GM12878 (cell line): Measurements from ENCODE around the gene IFNGR2. TPM values are rescaled to one million over a fixed set of nuclear protein-coding genes. Genes with fewer than 3 reads are reported as not detected.

ENCODE experiments used
- ATAC-seq: fragments of 200-7000 bp; cut with Tn5 transposase; 3 replicates; pipeline ENCODE4 v1.9.1; 2020; ENCODE audit warnings: mild to moderate bottlenecking, moderate library complexity
- BruUV-seq: library from RNA; stranded (reverse); fragments of 400-500 nt; replicated peaks from 2 replicates; lab custom pipeline; 2021; lab: Mats Ljungman, UMichigan
- CTCF ChIA-PET: fragments of 300-600 bp; sonication (Branson Sonifier 250); formaldehyde crosslinking; extraction: SDS; loops from one replicate; lab custom pipeline; 2021; ENCODE audit warnings: inconsistent platforms; lab: Yijun Ruan, JAX
- POLR2A ChIA-PET: fragments of 350-600 bp; formaldehyde crosslinking; extraction: SDS; loops from one replicate; lab custom pipeline; 2021; ENCODE audit warnings: inconsistent platforms; lab: Charles Lee
- RAD21 ChIA-PET: fragments of 300-600 bp; sonication (Branson Sonifier 250); formaldehyde crosslinking; loops from one replicate; lab custom pipeline; 2023; ENCODE audit warnings: antibody characterized with exemption; ENCODE audit not compliant: unreplicated experiment; lab: Charles Lee
- SMC1A ChIA-PET: fragments of 300-600 bp; sonication (Branson Sonifier 250); formaldehyde crosslinking; loops from one replicate; lab custom pipeline; 2023; ENCODE audit not compliant: unreplicated experiment, uncharacterized antibody; lab: Charles Lee
- DNase-seq: peaks from one replicate; pipeline ENCODE4 v3.0.0-alpha.2; 2011; ENCODE audit warnings: low read depth, low spot score
- FAIRE-seq: peaks from 3 replicates; lab custom pipeline; 2011; peaks lifted over from hg19 to GRCh38; lab: Jason Lieb, UNC
- H2AFZ ChIP-seq: 2 replicates; pipeline ENCODE4 v1.6.0; 2011; ENCODE audit warnings: low read depth, low read length, control low read depth; ENCODE audit not compliant: control insufficient read depth
- H3K27ac ChIP-seq: 2 replicates; pipeline ENCODE4 v1.5.1; 2011; ENCODE audit warnings: control low read depth; ENCODE audit not compliant: control insufficient read depth, insufficient read depth
- H3K27me3 ChIP-seq, 2 experiments: replicated peaks in 1 of 2; 2 replicates each; pipeline versions ENCODE4 v1.6.0 to v1.6.1; 2011; ENCODE audit warnings: low read length in 1 of 2; ENCODE audit not compliant: control insufficient read depth in 2 of 2, insufficient read depth in 2 of 2
- H3K36me3 ChIP-seq, 2 experiments: 2 replicates each; pipeline ENCODE4 v1.5.1; 2011; ENCODE audit warnings: low read length in 1 of 2; ENCODE audit not compliant: control insufficient read depth in 2 of 2, insufficient read depth in 2 of 2
- H3K4me1 ChIP-seq: 2 replicates; pipeline ENCODE4 v1.6.1; 2011; ENCODE audit warnings: mild to moderate bottlenecking, low read length, moderate library complexity, mixed read lengths; ENCODE audit not compliant: control insufficient read depth, insufficient read depth
- H3K4me2 ChIP-seq: 2 replicates; pipeline ENCODE4 v1.6.0; 2011; ENCODE audit warnings: control low read depth; ENCODE audit not compliant: control insufficient read depth, insufficient read depth
- H3K4me3 ChIP-seq: fragments of 200-600 bp; sonication (generic); 2 replicates; pipeline ENCODE4 v1.5.1; 2016
- H3K79me2 ChIP-seq: 2 replicates; pipeline ENCODE4 v1.6.0; 2011; ENCODE audit warnings: low read length; ENCODE audit not compliant: control insufficient read depth, insufficient read depth
- H3K9ac ChIP-seq: 2 replicates; pipeline ENCODE4 v1.8.0; 2011; ENCODE audit warnings: low read length, control low read depth, mixed read lengths; ENCODE audit not compliant: control insufficient read depth, insufficient read depth
- H3K9me3 ChIP-seq: replicated peaks from 3 replicates; pipeline ENCODE4 v1.5.1; 2011; ENCODE audit warnings: mild to moderate bottlenecking, low read length; ENCODE audit not compliant: control insufficient read depth, insufficient read depth
- H4K20me1 ChIP-seq: 2 replicates; pipeline ENCODE4 v1.6.0; 2011; ENCODE audit not compliant: control insufficient read depth, insufficient read depth
- ATF7 ChIP-seq: fragments of 450-650 bp; IDR thresholded peaks from 2 replicates; pipeline ENCODE4 v1.6.1; 2016; ENCODE audit warnings: low read depth, mild to moderate bottlenecking
- BCL3 ChIP-seq: IDR thresholded peaks from 2 replicates; pipeline ENCODE4 v1.6.1; 2011; ENCODE audit warnings: borderline replicate concordance, low read depth, mild to moderate bottlenecking, moderate library complexity, low read length; ENCODE audit not compliant: insufficient read depth, poor library complexity, severe bottlenecking
- BRCA1 ChIP-seq: IDR thresholded peaks from 2 replicates; pipeline ENCODE4 v1.6.1; 2011; ENCODE audit warnings: low read depth, low read length, improper control_type of control experiment
- EED ChIP-seq: sonication (generic); IDR thresholded peaks from 2 replicates; pipeline ENCODE4 v1.6.1; 2016; ENCODE audit warnings: antibody characterized with exemption, low read depth
- EP300 ChIP-seq, 2 experiments: fragments of 150-350 bp in 1 of 2; IDR thresholded peaks; 2 replicates each; pipeline ENCODE4 v1.6.1; 2011 to 2012; ENCODE audit warnings: low read depth in 2 of 2, low read length in 2 of 2, borderline replicate concordance in 1 of 2, improper control_type of control experiment in 1 of 2, inconsistent platforms in 1 of 2; ENCODE audit not compliant: control insufficient read depth in 1 of 2
- GABPA ChIP-seq: IDR thresholded peaks from 2 replicates; pipeline ENCODE4 v1.6.1; 2014; ENCODE audit warnings: antibody characterized with exemption, low read depth, mild to moderate bottlenecking, inconsistent platforms
- HDAC6 ChIP-seq: fragments of 200-600 bp; sonication (generic); IDR thresholded peaks from one replicate; pipeline ENCODE4 v1.8.0; 2017; ENCODE audit warnings: antibody characterized with exemption; ENCODE audit not compliant: unreplicated experiment
- NR2C2 ChIP-seq: IDR thresholded peaks from 2 replicates; pipeline ENCODE4 v1.6.1; 2011; ENCODE audit warnings: borderline replicate concordance, low read depth; ENCODE audit not compliant: control insufficient read depth, insufficient read length
- POLR2A ChIP-seq: IDR thresholded peaks from 2 replicates; pipeline ENCODE4 v1.6.1; 2011; ENCODE audit warnings: low read depth, mild to moderate bottlenecking, low read length
- RB1 ChIP-seq: fragments of 450-650 bp; formaldehyde crosslinking; IDR thresholded peaks from 2 replicates; pipeline ENCODE4 v1.6.1; 2017; ENCODE audit warnings: mild to moderate bottlenecking, borderline replicate concordance
- SMAD1 ChIP-seq: fragments of 450-650 bp; IDR thresholded peaks from 2 replicates; pipeline ENCODE4 v1.6.1; 2018; ENCODE audit warnings: mild to moderate bottlenecking, low read depth; ENCODE audit not compliant: partially characterized antibody
- SREBF1 ChIP-seq: IDR thresholded peaks from 2 replicates; pipeline ENCODE4 v1.6.1; 2012; ENCODE audit warnings: mild to moderate bottlenecking, low read length
- TAF1 ChIP-seq: IDR thresholded peaks from 2 replicates; pipeline ENCODE4 v1.6.1; 2011; ENCODE audit warnings: mild to moderate bottlenecking, low read depth, low read length, borderline replicate concordance
- TBL1XR1 ChIP-seq: IDR thresholded peaks from 2 replicates; pipeline ENCODE4 v1.6.1; 2012; ENCODE audit warnings: low read depth, low read length, improper control_type of control experiment
- TCF3 ChIP-seq: IDR thresholded peaks from 2 replicates; pipeline ENCODE4 v1.6.1; 2012; ENCODE audit warnings: low read depth, mild to moderate bottlenecking, low read length, borderline replicate concordance; ENCODE audit not compliant: insufficient read depth
- ZNF24 ChIP-seq: fragments of 450-650 bp; IDR thresholded peaks from 2 replicates; pipeline ENCODE4 v1.6.1; 2017; ENCODE audit warnings: antibody characterized with exemption, mild to moderate bottlenecking
- ZNF384 ChIP-seq: IDR thresholded peaks from 2 replicates; pipeline ENCODE4 v1.6.1; 2012; ENCODE audit warnings: low read depth, mild to moderate bottlenecking, low read length, improper control_type of control experiment, borderline replicate concordance
- WGBS: methylation state at CpG from one replicate; pipeline ENCODE4 v1.1.6; 2016; ENCODE audit warnings: low lambda C conversion rate; ENCODE audit not compliant: insufficient replicate concordance, insufficient coverage; ENCODE audit errors: missing lambda C conversion rate; 5-methylcytosine and 5-hydroxymethylcytosine counted together
- in situ Hi-C: fragments of 300-500 bp; cut with MboI; formaldehyde crosslinking; loops from 9 replicates; pipeline ENCODE4 v1.14.3; 2018; ENCODE audit warnings: mixed read lengths
- intact Hi-C: fragments of 100-400 bp; cut with micrococcal nuclease; formaldehyde crosslinking; loops from one replicate; pipeline ENCODE4 v1.14.2; 2022; ENCODE audit not compliant: unreplicated experiment
- polyA plus RNA-seq, 11 experiments: library from polyadenylated mRNA; depleted of rRNA in 4 of 11; unstranded in 6 of 11; stranded (reverse) in 5 of 11; fragments of >200 nt; fragmentation: Nextera tagmentation in 4 of 11; fragmentation: Illumina TruSeq in 1 of 11; extraction: Ambion mirVana in 4 of 11; extraction: Trizol in 1 of 11; gene quantifications; 1 replicate in 1 of 11; 2 replicates in 10 of 11; pipeline versions ENCODE4 v1.2.1 to v1.2.3, GENCODE V29; 2011 to 2016; ENCODE audit warnings: inconsistent platforms in 2 of 11, missing spikeins in 2 of 11, low read depth in 1 of 11
- total RNA-seq, 4 experiments: library from RNA; depleted of rRNA in 3 of 4; stranded (reverse); fragments of >200 nt in 3 of 4; fragmentation: Illumina TruSeq in 1 of 4; extraction: Trizol in 1 of 4; gene quantifications; 2 replicates each; pipeline versions ENCODE4 v1.2.1 to v1.2.3, GENCODE V29; 2013 to 2021

Gene IFNGR2
- total and polyA plus RNA-seq, 10 of the 15 experiments (the other 5 are each of a cell fraction or from before 2014, with no cell fraction given): 23.6 to 98.8 (median 77.0) TPM

DNA sequence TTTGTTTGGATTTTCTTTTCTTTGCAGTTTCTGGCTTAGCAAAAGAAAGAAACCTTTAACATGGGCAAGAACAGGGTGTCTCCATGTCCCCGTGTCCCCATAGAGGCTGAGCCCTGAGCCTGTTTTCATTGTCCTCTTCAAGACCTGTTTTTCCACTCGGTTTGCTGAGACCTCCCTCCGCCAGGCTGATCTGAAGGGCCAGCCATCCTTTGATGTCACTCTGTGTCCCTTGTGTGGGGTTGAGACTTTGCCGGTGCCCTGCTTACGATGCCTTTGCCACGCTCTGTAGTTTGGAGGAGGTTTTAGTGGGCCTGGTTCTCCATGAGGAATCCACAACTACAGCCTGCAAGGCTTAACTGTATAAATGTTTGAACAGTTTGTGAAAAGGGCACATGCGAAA lies 23.8 kb downstream of the IFNGR2 start:
- H3K27me3 ChIP-seq: no peaks in the 10 kb centered on the region
- TSS peak; percentile 46 for BruUV-seq
- no peak overlapping the region for H3K4me3 ChIP-seq
- ChIA-PET SMC1A (interaction anchor here (1.0 to 1.1 kb wide), 2 partner anchors 10 to 15 kb away, joined by 3 read pairs; no protein-coding TSS in a partner anchor), RAD21 (interaction anchor here (0.7 kb wide), 1 partner anchor 14 kb away, joined by 3 read pairs; no protein-coding TSS in a partner anchor), CTCF (interaction anchor here (0.9 to 1.6 kb wide), 2 partner anchors 23 to 51 kb away, joined by 3 read pairs; no protein-coding TSS in a partner anchor), POLR2A (interaction anchor here (0.7 to 1.0 kb wide), 2 partner anchors 12 to 389 kb away, joined by 3 to 8 read pairs; no protein-coding TSS in a partner anchor)
- intact Hi-C loops: no loop called here
- no peaks in the 10 kb centered on the region for H4K20me1 ChIP-seq
- peaks cover 1% of the 10 kb centered on the region for H3K79me2 ChIP-seq
- peaks cover 32 to 56% of the 10 kb centered on the region in 2 experiments for H3K36me3 ChIP-seq
- FAIRE-seq: no peak
- no peaks in the 10 kb centered on the region for H3K9me3 ChIP-seq
- no peak overlapping the region for H2AFZ ChIP-seq
- TF ChIP-seq POLR2A: peak; percentile 34; the same call in 1 of the 2 replicates
- no peak for TF ChIP-seq HDAC6
- TF ChIP-seq, all 136 proteins: peak for 1
- Histone ChIP-seq H3K9ac (no peak overlapping the region), H3K4me1 (peaks cover 5% of the 10 kb centered on the region), H3K27ac (no peak overlapping the region), H3K4me2 (no peak overlapping the region)
- WGBS: 87% methylated on average over 7 of the region's 7 CpGs
- in situ Hi-C loops: no loop called here
- DNase-seq: no peak
- no peak for ATAC-seq

DNA sequence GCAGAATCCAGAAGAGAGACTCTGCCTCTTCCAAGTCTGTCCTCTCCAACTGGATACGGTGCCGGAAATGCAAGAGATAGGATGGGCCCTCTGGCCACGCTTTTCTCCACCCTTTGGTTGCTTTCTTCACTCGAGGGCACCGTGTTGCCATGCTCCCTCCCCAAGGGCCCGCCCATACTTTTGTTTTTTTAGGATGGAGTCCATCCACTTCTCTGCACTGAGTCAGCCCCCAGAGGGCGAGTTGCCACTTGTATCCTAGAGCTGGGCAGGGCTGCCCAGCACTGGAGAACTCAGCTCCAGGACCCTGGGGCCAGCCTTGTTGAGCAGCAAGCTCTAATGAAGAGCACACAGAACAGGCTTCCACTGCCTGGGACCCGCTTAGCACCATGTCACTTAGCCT lies 25.5 kb downstream of the IFNGR2 start:
- Histone ChIP-seq H3K36me3 (peaks cover 44 to 64% of the 10 kb centered on the region in 2 experiments), H3K4me2 (no peak overlapping the region), H3K9ac (no peak overlapping the region), H2AFZ (no peak overlapping the region), H4K20me1 (no peaks in the 10 kb centered on the region), H3K27ac (no peak overlapping the region), H3K79me2 (no peaks in the 10 kb centered on the region; the same call in none of the 2 replicates), H3K4me3 (no peak overlapping the region), H3K9me3 (no peaks in the 10 kb centered on the region), H3K4me1 (peaks cover 21% of the 10 kb centered on the region), H3K27me3 (no peaks in the 10 kb centered on the region)
- ChIA-PET CTCF (interaction anchor here (1.4 to 1.6 kb wide), 2 partner anchors 24 kb away, joined by 3 read pairs; no protein-coding TSS in a partner anchor), SMC1A (interaction anchor here (1.0 to 4.7 kb wide), 5 partner anchors 15 to 68 kb away, joined by 3 to 29 read pairs (median 5); no protein-coding TSS in a partner anchor), RAD21 (interaction anchor here (0.9 kb wide), 1 partner anchor 48 kb away, joined by 3 read pairs; no protein-coding TSS in a partner anchor), POLR2A (interaction anchor here (0.7 to 1.8 kb wide), 2 partner anchors 14 to 79 kb away, joined by 4 to 7 read pairs; no protein-coding TSS in a partner anchor)
- ATAC-seq: no peak
- whole genome bisulfite sequencing: 98% methylated on average over 8 of the region's 8 CpGs
- no peak for DNase-seq
- intact Hi-C loops: no loop called here
- in situ Hi-C loops: no loop called here
- BruUV-seq: no TSS peak
- FAIRE-seq: no peak
- TF ChIP-seq BCL3: no peak
- TF ChIP-seq ATF7: no peak
- TF ChIP-seq TCF3: no peak
- no peak for TF ChIP-seq ZNF384
- TF ChIP-seq RB1: no peak
- TF ChIP-seq NR2C2: no peak
- no peak for TF ChIP-seq SMAD1
- TF ChIP-seq TBL1XR1: no peak
- no peak for TF ChIP-seq SREBF1
- no peak for TF ChIP-seq TAF1
- TF ChIP-seq GABPA: no peak
- TF ChIP-seq ZNF24: no peak
- TF ChIP-seq BRCA1: no peak
- TF ChIP-seq EP300 (IDR thresholded peaks at IDR 0.05; ENCODE audit: borderline replicate concordance in 1 of 2, control insufficient read depth in 1 of 2, low read depth in 2 of 2, low read length in 2 of 2): no peak
- no peak for TF ChIP-seq EED
